ENCODE results near the gene GTPBP6.
"Not testable (repeated sequence)": the region's sequence is repeated elsewhere in the genome, so short reads cannot be mapped to it uniquely, and the experiment has no call there.

Gene GTPBP6

GRCh38 chrX:291411-291901 lies 27.1 kb downstream of the GTPBP6 start:
- no peak for DNase-seq (ENCODE audit: low spot score)

- DNase-seq (ENCODE audit: low spot score) = no peak
Observed at GRCh38 chrX:290476-291166, 28.0 kb downstream of the GTPBP6 start.

- no peak for DNase-seq (ENCODE audit: low spot score)
Observed at GRCh38 chrX:288561-288991, 30.0 kb downstream of the GTPBP6 start.

GRCh38 chrX:287670-288069 lies 30.9 kb downstream of the GTPBP6 start:
- no peak for DNase-seq (ENCODE audit: low spot score)

GRCh38 chrX:285076-285677 lies 33.4 kb downstream of the GTPBP6 start:
- no peak for DNase-seq (ENCODE audit: low spot score)

- peak; percentile 82 for DNase-seq (ENCODE audit: low spot score)
Observed at GRCh38 chrX:283115-283845, 35.3 kb downstream of the GTPBP6 start.

GRCh38 chrX:282000-282681 lies 36.5 kb downstream of the GTPBP6 start:
- DNase-seq (ENCODE audit: low spot score) = not testable (repeated sequence)

GRCh38 chrX:281166-281999 lies 37.2 kb downstream of the GTPBP6 start, which contains the start of gene PLCXD1:
Gene PLCXD1, plus strand, starts transcription at chrX:281381. Its CDS starts 2,807 bp downstream, at chrX:284188.
- DNase-seq (ENCODE audit: low spot score) = no peak

GRCh38 chrX:280722-281121 lies 37.9 kb downstream of the GTPBP6 start:
- not testable (repeated sequence) for DNase-seq (ENCODE audit: low spot score)

GRCh38 chrX:279757-280604 lies 38.6 kb downstream of the GTPBP6 start:
- DNase-seq (ENCODE audit: low spot score) = not testable (repeated sequence)

GRCh38 chrX:276581-277201 lies 41.9 kb downstream of the GTPBP6 start:
- no peak for DNase-seq (ENCODE audit: low spot score)

- DNase-seq (ENCODE audit: low spot score) = peak; percentile 64
Observed at GRCh38 chrX:275967-276580, 42.5 kb downstream of the GTPBP6 start.

GRCh38 chrX:275476-275966 lies 43.1 kb downstream of the GTPBP6 start:
- DNase-seq (ENCODE audit: low spot score) = no peak

- no peak for DNase-seq (ENCODE audit: low spot score)
Observed at GRCh38 chrX:274904-275475, 43.6 kb downstream of the GTPBP6 start.

GRCh38 chrX:270848-271367 lies 47.7 kb downstream of the GTPBP6 start:
- DNase-seq (ENCODE audit: low spot score) = no peak

GRCh38 chrX:267771-268261 lies 50.8 kb downstream of the GTPBP6 start:
- no peak for DNase-seq (ENCODE audit: low spot score)

- DNase-seq (ENCODE audit: low spot score) = no peak
Observed at GRCh38 chrX:265502-265901, 53.1 kb downstream of the GTPBP6 start.

- no peak for DNase-seq (ENCODE audit: low spot score)
Observed at GRCh38 chrX:264634-265455, 53.8 kb downstream of the GTPBP6 start.
